DMS114 treated with DMSO at 0.1 percent for 48 hours (cell line): Measurements from ENCODE around the gene NKX1-1.
"Not testable (repeated sequence)": the region's sequence is repeated elsewhere in the genome, so short reads cannot be mapped to it uniquely, and the experiment has no call there.

ENCODE experiments used
- DNase-seq: peaks from one replicate; lab custom pipeline; 2025; ENCODE audit not compliant: unreplicated experiment; lab: John Stamatoyannopoulos, UW

NKX1-1 gene

DNA sequence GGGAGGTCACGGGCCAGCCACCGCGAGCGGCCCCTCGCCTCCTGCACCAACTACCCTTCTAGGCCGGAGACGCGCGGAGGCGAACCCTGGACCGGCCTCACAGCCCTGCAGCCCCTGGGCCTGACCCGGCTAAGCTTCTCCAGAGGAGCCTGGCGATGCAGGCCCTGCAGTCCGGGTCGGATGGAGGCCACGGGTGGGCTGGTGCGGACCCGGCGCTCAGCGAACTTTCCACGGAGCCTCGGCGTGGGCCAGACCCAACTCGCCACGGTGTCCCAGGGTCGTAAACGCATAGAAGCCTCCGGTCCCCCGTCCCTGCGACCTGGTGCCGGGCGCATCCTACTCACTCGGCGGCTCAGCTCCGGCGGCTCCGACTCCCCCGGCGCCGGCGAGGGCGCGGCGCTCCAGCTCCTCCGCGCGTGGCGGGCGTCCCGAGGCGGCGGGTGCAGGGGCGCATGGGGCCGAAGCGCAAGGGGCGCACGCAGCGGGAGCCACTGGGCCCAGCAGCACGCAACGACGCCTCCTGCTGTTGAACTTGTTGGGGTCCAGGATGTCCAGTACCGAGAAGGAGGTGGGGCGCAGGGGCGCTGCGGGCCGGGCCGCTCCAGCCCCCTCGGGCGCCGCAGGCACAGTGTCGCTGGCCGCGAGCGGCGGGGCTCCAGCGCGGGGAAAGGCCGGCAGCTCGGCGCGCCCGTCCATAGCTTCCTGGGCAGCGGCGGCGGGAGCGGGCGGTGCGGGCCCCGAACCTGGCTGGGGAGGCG lies 427 bp downstream of the NKX1-1 start:
- no peak for DNase-seq

GRCh38 chr4:1405254-1405635 lies 997 bp downstream of the NKX1-1 start:
- DNase-seq: no peak

DNA sequence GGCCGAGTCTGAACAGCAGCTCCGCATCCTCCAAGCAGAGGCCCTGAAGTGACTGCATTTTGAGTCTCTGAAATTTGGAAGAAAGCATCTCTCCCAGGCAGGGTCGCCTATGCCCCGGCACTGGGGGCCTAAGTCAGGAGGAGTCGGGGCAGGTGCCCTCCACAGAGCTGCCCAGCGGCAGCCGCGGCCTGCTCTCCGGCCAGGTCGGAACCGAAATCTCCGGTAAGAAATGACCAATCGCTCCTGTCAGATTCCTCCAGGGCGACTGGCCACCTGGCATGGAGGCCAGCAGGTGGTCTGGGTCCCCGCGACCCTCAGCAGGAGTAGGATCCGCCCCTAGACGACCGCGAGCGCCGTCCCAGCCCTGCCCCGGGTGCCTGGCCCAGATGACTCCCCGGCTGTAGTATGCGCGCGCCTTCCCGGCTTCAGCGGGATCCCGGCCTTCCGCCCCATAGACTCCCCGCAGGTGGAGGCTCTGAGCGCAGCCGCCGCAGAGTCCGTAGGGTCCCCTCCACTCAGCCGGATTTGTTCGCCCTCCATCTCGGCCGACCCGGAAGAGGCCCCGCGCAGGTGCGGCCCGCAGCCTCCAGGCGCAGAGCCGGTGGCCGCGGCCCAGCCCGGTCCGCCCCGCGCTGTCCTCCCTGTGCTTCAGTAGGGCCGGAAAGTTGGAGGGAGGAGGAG lies 1.5 kb downstream of the NKX1-1 start:
- DNase-seq: no peak

GRCh38 chr4:1403591-1404572 lies 2.4 kb downstream of the NKX1-1 start:
- no peak for DNase-seq

- DNase-seq: no peak
These were observed 3.1 kb downstream of the NKX1-1 start for GRCh38 chr4:1403177-1403583.

DNA sequence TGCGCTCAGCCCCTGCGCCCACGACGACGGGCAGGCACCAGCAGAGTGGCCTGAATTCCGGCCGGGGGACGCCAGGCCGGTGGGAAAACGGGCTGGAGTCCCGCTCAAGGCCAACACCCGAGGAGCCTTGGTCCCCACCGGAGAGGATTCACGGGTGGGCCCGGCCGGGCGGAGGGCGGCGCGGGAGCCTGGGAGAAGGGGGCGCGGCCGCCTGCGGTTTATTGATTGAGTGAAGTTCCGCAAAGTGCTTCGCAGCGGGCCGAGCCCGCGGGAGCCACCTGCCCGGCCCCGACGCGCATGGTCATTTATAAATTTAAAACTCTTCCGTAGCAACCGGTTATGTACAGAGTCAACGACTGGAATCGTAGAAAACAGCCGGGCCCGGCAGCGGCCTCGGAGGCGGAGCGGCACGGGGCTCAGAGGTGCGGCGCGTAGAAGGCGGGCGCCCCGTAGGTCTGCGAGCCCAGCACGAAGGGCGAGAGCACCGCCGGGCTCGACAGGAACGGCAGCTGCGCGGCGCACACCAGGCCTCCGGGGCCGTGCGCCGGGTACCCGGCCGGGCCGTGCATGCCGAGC lies 3.6 kb downstream of the NKX1-1 start:
- DNase-seq: no peak

DNA sequence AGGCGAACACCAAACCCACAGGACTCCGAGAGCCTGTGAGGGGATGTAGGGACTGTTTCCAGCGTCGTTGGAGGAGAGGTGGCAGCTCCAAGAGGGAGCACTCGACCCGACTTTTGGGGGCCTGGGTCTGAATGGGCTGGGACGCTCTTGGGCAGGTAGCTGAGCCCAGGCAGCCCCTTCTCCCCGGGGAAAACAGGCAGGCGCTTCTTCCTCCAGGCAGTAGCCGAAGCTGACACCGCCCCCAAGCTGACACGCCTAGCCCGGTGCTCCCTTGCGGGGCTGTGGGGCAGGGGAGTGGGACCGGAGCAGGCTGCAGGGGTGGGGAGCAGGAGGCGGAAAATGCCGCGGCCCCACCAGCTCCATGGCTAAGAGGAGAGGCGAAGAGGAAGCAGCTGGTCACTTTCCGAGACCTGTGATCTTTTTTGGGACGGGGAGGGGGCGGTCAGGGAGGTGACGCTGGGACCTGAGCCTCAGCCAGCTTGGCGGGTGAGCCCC lies 4.2 kb downstream of the NKX1-1 start:
- no peak for DNase-seq

GRCh38 chr4:1401409-1402020 lies 4.7 kb downstream of the NKX1-1 start:
- no peak for DNase-seq

GRCh38 chr4:1400831-1401408 lies 5.3 kb downstream of the NKX1-1 start:
- no peak for DNase-seq

- DNase-seq: no peak
These were observed 5.9 kb downstream of the NKX1-1 start for GRCh38 chr4:1400191-1400805.

DNA sequence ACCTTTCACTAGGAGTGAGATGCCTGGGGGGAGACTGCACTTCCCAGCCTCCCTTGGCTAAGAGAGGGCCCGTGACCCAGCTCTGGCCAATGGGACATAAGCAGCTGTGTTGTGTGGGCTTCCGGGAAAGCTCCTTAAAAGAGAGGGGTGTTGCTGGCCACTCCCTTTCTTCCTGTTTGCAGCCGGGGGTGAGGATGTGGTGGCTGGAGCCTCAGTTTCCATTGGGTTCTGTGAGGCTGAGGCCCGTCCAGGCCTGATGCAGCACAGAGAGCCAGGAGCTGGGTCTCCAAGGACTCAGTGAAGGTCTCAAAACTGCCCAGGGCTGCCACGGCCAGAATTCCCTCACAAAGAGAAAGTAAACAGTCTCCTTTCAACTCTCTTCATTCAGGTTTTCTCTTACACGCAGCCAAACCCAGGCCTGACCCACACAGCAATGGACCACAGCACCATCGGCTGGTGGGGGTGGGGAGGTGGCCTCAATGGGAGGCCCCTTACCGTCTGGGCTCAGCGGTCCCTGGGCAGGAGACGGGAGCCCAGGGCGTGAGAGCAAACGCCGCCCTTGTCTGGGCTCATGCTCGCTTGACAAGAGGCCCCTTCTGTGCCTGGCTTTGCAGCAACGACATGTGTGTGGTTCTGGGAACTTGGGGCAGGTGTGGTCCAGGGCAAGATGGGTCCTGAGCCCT lies 6.6 kb downstream of the NKX1-1 start:
- DNase-seq: no peak

GRCh38 chr4:1398681-1399507 lies 7.3 kb downstream of the NKX1-1 start:
- no peak for DNase-seq

DNA sequence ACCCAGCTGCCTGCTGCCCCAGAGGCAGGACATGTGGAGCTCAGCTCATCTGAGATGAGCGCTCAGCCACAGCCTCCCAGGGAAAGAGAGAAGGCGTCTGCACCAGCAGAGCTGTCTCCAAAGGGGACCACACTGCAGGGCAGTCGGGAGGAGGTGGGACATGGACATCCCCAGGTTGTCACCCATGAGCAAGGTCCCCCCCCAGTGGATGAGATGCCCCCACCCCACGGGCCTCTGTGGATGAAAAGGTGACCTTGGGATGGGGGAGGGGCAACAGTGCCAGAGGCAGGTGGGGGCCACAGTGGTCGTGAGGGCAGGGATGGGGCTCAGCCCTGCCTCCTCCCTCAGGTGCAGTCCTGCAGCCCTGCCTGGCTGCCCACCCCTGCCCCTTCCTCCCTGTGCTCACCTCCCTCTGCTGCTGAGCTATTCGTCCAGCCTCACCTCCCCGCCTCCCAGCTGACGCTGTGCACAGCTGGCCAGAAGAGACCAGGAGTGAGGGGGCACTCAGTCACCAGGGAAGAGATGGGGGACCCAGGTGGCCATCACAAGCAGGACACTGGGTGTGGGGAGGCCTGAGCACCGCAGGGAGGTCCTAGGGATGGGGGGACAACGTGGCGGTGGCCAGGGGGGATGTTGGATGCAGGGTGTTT lies 9.3 kb downstream of the NKX1-1 start:
- no peak for DNase-seq

DNA sequence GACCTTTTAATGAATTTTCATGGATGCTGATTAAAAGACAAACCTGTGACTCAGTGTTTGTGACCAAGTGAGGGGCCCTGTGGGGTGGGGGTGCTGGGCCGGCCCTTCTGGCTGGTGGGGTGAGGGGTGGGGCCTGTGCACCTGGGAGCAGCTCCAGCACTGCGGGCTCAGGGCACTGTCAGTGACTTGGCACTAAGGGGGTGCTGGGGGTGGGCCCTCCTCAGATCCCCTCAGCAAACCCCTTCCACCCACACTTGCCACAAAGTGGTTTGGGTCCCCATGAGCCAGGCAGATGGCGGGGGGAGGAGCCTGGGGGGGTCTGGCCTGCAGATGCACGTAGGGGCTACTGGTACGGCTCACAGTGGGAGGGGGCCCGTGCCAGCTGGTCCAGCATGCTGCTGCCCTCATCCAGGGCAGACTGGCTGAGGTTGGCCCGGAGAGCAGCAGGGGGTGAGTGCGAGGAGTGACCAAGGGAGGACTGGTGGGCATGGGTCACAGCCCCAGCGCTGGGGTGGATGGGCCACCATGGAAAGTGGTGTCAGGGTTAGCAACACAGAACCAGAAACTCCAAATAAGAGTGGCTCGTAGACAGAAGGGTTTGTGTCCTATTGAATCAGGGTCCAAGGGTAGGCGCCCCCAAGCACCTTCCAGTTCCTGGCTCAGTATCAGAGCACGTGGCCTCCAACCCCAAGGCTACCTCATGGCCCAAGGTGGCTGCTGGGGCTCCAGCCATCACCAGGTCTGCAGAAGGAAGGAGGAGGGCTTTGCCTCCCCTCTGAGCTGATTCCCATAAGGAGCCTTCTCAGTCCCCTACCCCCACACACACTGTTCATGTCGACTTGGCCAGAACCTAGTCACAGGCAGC lies 10.1 kb downstream of the NKX1-1 start:
- DNase-seq: no peak

DNA sequence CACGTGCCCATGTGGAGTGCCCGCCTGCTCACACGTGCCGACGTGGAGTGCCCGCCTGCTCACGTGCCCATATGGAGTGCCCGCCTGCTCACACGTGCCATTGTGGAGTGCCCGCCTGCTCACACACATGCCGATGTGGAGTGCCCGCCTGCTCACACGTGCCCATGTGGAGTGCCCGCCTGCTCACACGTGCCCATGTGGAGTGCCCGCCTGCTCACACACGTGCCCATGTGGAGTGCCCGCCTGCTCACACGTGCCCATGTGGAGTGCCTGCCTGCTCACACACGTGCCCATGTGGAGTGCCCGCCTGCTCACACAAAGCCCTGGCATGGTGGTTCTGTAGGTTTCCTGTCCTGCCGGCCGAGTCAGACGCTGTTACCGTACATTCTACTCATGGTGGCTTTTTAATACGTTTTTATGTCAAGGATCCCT lies 10.8 kb downstream of the NKX1-1 start:
- DNase-seq: not testable (repeated sequence)

- not testable (repeated sequence) for DNase-seq
These were observed 11.5 kb downstream of the NKX1-1 start for GRCh38 chr4:1394554-1395388.
